ENCODE measurements around the gene ST6GALNAC6.

DNA sequence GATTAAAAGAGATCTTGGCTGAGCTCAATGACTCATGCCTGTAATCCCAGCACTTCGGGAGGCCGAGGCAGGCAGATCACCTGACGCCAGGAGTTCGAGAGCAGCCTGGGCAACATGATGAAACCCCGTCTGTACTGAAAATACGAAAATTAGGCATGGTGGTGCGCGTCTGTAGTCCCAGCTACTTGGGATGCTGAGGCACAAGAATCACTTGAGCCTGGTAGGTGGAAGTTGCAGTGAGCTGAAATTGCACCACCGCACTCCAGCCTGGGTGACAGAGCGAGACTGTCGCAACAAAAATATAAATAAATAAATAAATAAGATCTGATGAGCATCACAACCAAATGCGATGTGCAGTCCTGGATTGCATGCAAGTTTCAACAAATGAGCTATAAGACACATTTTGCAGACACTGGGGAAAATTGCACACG lies 36.2 kb downstream of the ST6GALNAC6 start:
- no peak for TF ChIP-seq POLR2A (IDR thresholded peaks at IDR 0.05)
- TF ChIP-seq, protein P1, sequence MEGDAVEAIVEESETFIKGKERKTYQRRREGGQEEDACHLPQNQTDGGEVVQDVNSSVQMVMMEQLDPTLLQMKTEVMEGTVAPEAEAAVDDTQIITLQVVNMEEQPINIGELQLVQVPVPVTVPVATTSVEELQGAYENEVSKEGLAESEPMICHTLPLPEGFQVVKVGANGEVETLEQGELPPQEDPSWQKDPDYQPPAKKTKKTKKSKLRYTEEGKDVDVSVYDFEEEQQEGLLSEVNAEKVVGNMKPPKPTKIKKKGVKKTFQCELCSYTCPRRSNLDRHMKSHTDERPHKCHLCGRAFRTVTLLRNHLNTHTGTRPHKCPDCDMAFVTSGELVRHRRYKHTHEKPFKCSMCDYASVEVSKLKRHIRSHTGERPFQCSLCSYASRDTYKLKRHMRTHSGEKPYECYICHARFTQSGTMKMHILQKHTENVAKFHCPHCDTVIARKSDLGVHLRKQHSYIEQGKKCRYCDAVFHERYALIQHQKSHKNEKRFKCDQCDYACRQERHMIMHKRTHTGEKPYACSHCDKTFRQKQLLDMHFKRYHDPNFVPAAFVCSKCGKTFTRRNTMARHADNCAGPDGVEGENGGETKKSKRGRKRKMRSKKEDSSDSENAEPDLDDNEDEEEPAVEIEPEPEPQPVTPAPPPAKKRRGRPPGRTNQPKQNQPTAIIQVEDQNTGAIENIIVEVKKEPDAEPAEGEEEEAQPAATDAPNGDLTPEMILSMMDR (IDR thresholded peaks at IDR 0.05): no peak
